Measurements from ENCODE around the gene MSX1.
A peak's percentile ranks its signal among the peaks of the same experiment; 100 is the strongest.

The MSX1 gene

DNA sequence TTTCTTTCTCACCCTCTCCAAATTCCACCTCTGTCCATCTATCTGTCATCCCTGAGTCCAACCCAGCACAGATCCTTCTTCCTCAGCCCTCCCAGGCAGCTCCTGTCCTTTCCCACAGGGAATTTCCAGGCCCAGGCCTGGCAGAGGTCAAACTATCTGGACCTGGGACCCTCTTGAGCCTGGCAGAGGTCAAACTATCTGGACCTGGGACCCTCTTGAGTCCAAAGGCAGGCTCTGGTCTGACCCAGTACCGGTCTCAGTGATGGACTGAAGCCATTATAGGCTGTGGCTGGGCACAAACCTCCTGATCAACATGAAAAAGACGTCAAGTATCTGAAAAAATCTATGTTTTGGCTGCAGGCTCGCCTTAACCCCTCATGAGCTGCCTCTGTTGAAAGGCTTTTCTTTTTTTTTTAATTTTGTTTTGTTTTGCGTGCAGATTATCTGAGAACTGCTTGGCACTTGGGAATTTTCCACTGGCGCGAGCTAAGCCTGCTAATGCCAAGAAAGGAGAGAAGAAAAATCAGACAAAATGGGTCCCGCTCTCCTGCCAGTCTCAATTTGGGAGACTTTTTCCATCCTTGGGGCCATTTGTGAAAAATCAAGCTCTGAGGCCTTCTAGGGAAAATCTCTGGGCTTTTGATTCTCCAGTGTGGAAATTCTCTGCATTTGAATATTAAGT, 31.2 kb downstream of the MSX1 start:
- TF ChIP-seq, protein P1, sequence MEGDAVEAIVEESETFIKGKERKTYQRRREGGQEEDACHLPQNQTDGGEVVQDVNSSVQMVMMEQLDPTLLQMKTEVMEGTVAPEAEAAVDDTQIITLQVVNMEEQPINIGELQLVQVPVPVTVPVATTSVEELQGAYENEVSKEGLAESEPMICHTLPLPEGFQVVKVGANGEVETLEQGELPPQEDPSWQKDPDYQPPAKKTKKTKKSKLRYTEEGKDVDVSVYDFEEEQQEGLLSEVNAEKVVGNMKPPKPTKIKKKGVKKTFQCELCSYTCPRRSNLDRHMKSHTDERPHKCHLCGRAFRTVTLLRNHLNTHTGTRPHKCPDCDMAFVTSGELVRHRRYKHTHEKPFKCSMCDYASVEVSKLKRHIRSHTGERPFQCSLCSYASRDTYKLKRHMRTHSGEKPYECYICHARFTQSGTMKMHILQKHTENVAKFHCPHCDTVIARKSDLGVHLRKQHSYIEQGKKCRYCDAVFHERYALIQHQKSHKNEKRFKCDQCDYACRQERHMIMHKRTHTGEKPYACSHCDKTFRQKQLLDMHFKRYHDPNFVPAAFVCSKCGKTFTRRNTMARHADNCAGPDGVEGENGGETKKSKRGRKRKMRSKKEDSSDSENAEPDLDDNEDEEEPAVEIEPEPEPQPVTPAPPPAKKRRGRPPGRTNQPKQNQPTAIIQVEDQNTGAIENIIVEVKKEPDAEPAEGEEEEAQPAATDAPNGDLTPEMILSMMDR (IDR thresholded peaks at IDR 0.05): no peak

DNA sequence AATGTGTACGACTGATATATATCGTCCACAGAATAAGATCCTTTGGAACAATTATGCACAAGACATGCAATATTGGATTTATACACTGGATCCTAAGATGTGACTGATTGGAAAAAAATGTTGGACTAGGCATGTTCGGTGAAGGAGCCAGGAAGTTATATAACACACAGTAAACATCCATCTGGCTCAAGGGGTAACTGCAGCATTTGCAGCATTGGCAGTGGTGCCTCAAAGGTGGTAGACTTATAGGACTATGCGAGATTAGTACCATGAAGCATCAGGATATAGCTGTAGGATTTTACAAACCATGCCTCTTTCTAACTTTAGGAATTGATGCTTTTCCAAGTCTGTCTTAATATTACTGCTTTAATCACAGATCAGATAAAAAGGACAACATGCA, 34.3 kb downstream of the MSX1 start:
- TF ChIP-seq, protein P1 (IDR thresholded peaks at IDR 0.05): no peak

DNA sequence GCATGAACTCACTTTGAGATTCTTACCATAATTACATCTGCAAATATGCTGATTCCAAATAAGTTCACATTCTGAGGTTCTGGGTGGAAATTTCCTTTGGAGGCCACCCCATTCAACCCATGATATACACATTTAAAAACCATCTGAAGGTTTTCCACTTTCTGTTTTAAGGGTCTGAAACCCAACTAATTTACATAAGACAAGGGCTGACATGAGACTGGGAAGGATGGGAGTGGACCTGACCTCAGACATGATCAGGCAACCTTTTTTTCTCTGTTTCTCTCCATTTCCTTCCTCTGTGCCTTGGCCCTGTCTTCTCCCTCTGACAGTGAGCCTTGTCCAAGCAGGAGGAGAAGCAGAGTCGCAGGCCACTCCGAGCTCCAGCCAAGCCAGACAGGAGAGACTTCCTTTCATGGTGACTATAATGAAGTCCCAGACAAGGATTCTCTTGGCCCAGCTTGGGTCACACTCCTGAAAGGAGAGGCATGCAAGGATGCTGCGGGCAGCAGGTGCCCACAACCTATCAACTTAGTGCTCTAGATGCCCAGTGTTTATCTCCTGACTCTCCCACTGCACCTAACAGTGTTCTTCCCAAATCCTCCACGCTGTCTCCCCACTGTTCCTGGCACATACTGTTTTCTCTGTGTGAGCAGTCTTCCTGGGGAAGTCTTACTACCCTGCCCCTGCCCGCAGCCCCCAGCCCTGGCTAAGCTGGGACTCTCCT, 39.9 kb downstream of the MSX1 start:
- TF ChIP-seq, protein P1 (IDR thresholded peaks at IDR 0.05): no peak

DNA sequence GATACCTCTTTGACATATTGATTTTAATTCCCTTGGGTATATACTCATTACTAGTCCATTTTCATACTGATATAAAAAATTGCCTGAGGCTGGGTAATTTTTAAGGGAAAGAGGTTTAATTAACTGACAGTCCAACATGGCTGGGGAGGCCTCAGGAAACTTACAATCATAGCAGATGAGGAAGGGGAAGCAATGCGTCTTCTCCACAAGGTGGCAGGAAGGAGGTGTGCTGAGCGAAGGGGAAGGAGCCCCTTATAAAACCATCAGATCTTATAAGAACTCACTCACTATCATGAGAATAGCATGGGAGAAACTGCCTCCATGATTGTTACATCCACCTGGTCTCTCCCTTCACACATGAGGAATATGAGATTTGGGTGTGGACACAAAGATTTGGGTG, 42.4 kb downstream of the MSX1 start:
- TF ChIP-seq, protein P1 (IDR thresholded peaks at IDR 0.05): peak; percentile 11; the same call in 1 of the 2 replicates

DNA sequence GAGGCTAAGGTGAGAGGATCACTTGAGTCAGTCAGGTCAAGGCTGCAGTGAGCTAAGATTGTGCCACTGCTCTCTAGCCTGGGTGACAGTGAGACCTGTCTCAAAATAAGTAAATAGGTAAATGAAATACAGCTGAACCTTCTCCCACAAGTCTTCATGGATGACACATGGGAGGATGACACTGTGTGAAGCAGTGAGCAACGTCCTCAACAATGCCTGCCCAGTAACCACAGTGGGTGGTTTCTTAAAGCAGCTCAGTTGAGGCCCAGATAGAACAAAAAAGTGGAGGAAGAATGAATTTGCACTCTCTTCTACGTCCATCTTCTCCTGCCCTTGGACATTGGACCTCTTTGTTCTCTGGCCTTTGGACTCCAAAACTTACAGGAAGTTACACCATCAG, 52.7 kb downstream of the MSX1 start:
- TF ChIP-seq, protein P1 (IDR thresholded peaks at IDR 0.05): no peak

DNA sequence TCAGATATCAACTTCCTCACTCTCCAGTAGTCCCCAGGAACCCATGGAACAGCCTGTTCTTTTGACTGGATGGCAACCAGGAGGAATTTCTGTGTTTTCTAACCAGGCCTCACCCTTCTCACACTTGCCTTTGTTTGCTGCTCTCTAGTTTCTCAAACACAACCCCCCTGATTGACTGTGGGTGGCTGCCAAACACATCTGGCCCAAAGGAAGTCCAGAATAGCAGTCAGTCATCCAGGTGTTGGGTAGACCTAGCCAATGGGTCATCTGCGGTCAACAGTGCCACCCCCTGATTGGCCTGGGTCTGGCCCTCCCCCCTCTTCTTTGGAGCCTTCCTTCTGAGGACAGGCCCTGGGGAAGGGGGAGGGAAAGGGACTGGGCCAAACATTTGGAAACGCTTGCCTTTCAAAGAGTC, 53.7 kb downstream of the MSX1 start:
- TF ChIP-seq, protein P1 (IDR thresholded peaks at IDR 0.05): no peak

Measured in LNCAP (cell line).